ENCODE results near the gene UVRAG. TPM values are rescaled to one million over a fixed set of nuclear protein-coding genes. Genes with fewer than 3 reads are reported as not detected.

Gene UVRAG
- total and polyA plus RNA-seq, 2 donors from 2014 or later = 7.2 to 27.9 TPM

- intact Hi-C loops (cut with DNase I) = no loop called here
- Histone ChIP-seq H3K9me3 (ENCODE audit: control insufficient read depth in 2 of 3, insufficient read depth in 1 of 3, low read length in 3 of 3) (no peaks in the 10 kb centered on the region), H3K36me3 (ENCODE audit: control insufficient read depth in 2 of 3, insufficient read depth in 3 of 3, low read length in 3 of 3) (no peaks in the 10 kb centered on the region), H3K9ac (ENCODE audit: low read length in 3 of 3) (no peak overlapping the region), H3K27me3 (ENCODE audit: control insufficient read depth, insufficient read depth, low read length) (peaks cover 3% of the 10 kb centered on the region), H3K4me1 (ENCODE audit: control insufficient read depth in 2 of 3, insufficient read depth in 2 of 3, low read depth in 1 of 3, low read length in 3 of 3) (peaks cover 0 to 10% (median 5%) of the 10 kb centered on the region in 3 donors), H3K27ac (ENCODE audit: low read depth in 2 of 2, low read length in 2 of 2) (no peak overlapping the region), H3K4me3 (ENCODE audit: low read length in 3 of 3) (no peak overlapping the region)
- FAIRE-seq (no peak), DNase-seq (peak in 1 of 5 donors; percentile 33)
- no peak for TF ChIP-seq CTCF (IDR thresholded peaks at IDR 0.05; ENCODE audit: borderline replicate concordance, extremely low read depth, insufficient read depth)
Observed at GRCh38 chr11:75770102-75770501, 44.9 kb upstream of the UVRAG start.

GRCh38 chr11:75771646-75772410, 43.2 kb upstream of the UVRAG start:
- Histone ChIP-seq H3K9me3 (ENCODE audit: control insufficient read depth in 2 of 3, insufficient read depth in 1 of 3, low read length in 3 of 3) (no peaks in the 10 kb centered on the region), H3K27ac (ENCODE audit: low read depth in 2 of 2, low read length in 2 of 2) (no peak overlapping the region), H3K9ac (ENCODE audit: low read length in 3 of 3) (no peak overlapping the region), H3K4me1 (ENCODE audit: control insufficient read depth in 2 of 3, insufficient read depth in 2 of 3, low read depth in 1 of 3, low read length in 3 of 3) (peaks cover 0 to 10% (median 5%) of the 10 kb centered on the region in 3 donors), H3K27me3 (ENCODE audit: control insufficient read depth, insufficient read depth, low read length) (peaks cover 3% of the 10 kb centered on the region), H3K4me3 (ENCODE audit: low read length in 3 of 3) (no peak overlapping the region), H3K36me3 (ENCODE audit: control insufficient read depth in 2 of 3, insufficient read depth in 3 of 3, low read length in 3 of 3) (no peaks in the 10 kb centered on the region)
- no peak for TF ChIP-seq CTCF (IDR thresholded peaks at IDR 0.05; ENCODE audit: borderline replicate concordance, extremely low read depth, insufficient read depth)
- intact Hi-C loops (cut with DNase I) = no loop called here
- no peak for FAIRE-seq
- DNase-seq = peak in 1 of 5 donors; percentile 64

GRCh38 chr11:75773595-75774353, 41.2 kb upstream of the UVRAG start:
- intact Hi-C loops (cut with DNase I) = no loop called here
- DNase-seq = peak in 1 of 5 donors; percentile 55
- H3K27ac ChIP-seq (ENCODE audit: low read depth in 2 of 2, low read length in 2 of 2) = no peak overlapping the region
- H3K9me3 ChIP-seq (ENCODE audit: control insufficient read depth in 2 of 3, insufficient read depth in 1 of 3, low read length in 3 of 3) = no peaks in the 10 kb centered on the region
- H3K9ac ChIP-seq (ENCODE audit: low read length in 3 of 3) = no peak overlapping the region
- H3K4me3 ChIP-seq (ENCODE audit: low read length in 3 of 3) = no peak overlapping the region
- no peaks in the 10 kb centered on the region for H3K27me3 ChIP-seq (ENCODE audit: control insufficient read depth, insufficient read depth, low read length)
- no peaks in the 10 kb centered on the region for H3K36me3 ChIP-seq (ENCODE audit: control insufficient read depth in 2 of 3, insufficient read depth in 3 of 3, low read length in 3 of 3)
- TF ChIP-seq CTCF (IDR thresholded peaks at IDR 0.05; ENCODE audit: borderline replicate concordance, extremely low read depth, insufficient read depth) = no peak
- peaks cover 0 to 4% (median 0%) of the 10 kb centered on the region in 3 donors for H3K4me1 ChIP-seq (ENCODE audit: control insufficient read depth in 2 of 3, insufficient read depth in 2 of 3, low read depth in 1 of 3, low read length in 3 of 3)
- no peak for FAIRE-seq

All from kidney (tissue), 14 donors.